Endothelial cell of umbilical vein (primary cell): ENCODE measurements around the gene SMTNL1. TPM values are rescaled to one million over a fixed set of nuclear protein-coding genes. Genes with fewer than 3 reads are reported as not detected.

Experiments
- BruUV-seq: library from RNA; stranded (reverse); fragments of 400-500 nt; replicated peaks from 2 replicates; lab custom pipeline; 2021; lab: Mats Ljungman, UMichigan
- CTCF ChIA-PET: fragments of 300-600, 350-600 bp; sonication (Branson Sonifier 250); formaldehyde crosslinking; loops from one replicate; lab custom pipeline; 2021; ENCODE audit warnings: antibody characterized with exemption, inconsistent platforms; lab: Charles Lee
- POLR2A ChIA-PET: fragments of 300-600, 350-600 bp; sonication (Branson Sonifier 250); formaldehyde crosslinking; loops from one replicate; lab custom pipeline; 2021; ENCODE audit warnings: antibody characterized with exemption, inconsistent platforms; lab: Charles Lee
- DNase-seq: peaks from one replicate; pipeline ENCODE4 v3.0.0-alpha.2; 2011; ENCODE audit warnings: low read depth, low spot score
- FAIRE-seq: peaks from 2 replicates; lab custom pipeline; 2011; peaks lifted over from hg19 to GRCh38; lab: Jason Lieb, UNC
- H2AFZ ChIP-seq: 2 replicates; pipeline ENCODE4 v1.6.0; 2012; ENCODE audit warnings: low read depth, low read length, control low read depth, inconsistent platforms
- H3K27ac ChIP-seq: 2 replicates; pipeline ENCODE4 v1.5.1; 2011; ENCODE audit warnings: low read depth, mild to moderate bottlenecking, control low read depth, low read length, moderate library complexity; ENCODE audit not compliant: insufficient read depth
- H3K27me3 ChIP-seq, 2 experiments: 2 replicates each; pipeline versions ENCODE4 v1.6.0 to v1.6.1; 2011; ENCODE audit warnings: low read length in 2 of 2, mixed read lengths in 1 of 2; ENCODE audit not compliant: control insufficient read depth in 2 of 2, insufficient read depth in 2 of 2
- H3K36me3 ChIP-seq, 2 experiments: 2 replicates in 1 of 2; 3 replicates in 1 of 2; pipeline ENCODE4 v1.5.1; 2011; ENCODE audit warnings: low read length in 2 of 2, mild to moderate bottlenecking in 1 of 2, moderate library complexity in 1 of 2; ENCODE audit not compliant: control insufficient read depth in 2 of 2, insufficient read depth in 2 of 2; ENCODE audit errors: extremely low read depth in 1 of 2
- H3K4me1 ChIP-seq: 3 replicates; pipeline ENCODE4 v1.5.1; 2011; ENCODE audit warnings: mild to moderate bottlenecking, low read length; ENCODE audit not compliant: control insufficient read depth, insufficient read depth; ENCODE audit errors: extremely low read depth
- H3K4me2 ChIP-seq: 2 replicates; pipeline ENCODE4 v1.6.1; 2011; ENCODE audit warnings: low read length, control low read depth, mixed read lengths; ENCODE audit not compliant: insufficient read depth
- H3K4me3 ChIP-seq, 3 experiments: fragments of 200-600 bp in 1 of 3; sonication (generic), shearing (Covaris generic) in 1 of 3; replicated peaks in 1 of 3; 2 replicates each; pipeline ENCODE4 v1.5.1; 2011 to 2016; ENCODE audit warnings: control low read depth in 3 of 3, low read length in 3 of 3, mild to moderate bottlenecking in 2 of 3, inconsistent platforms in 1 of 3, low read depth in 1 of 3, moderate library complexity in 1 of 3; ENCODE audit not compliant: insufficient read depth in 1 of 3
- H3K79me2 ChIP-seq: 2 replicates; pipeline ENCODE4 v1.6.0; 2012; ENCODE audit warnings: low read length, inconsistent platforms; ENCODE audit not compliant: control insufficient read depth, insufficient read depth
- H3K9ac ChIP-seq: replicated peaks from 2 replicates; pipeline ENCODE3; 2011; ENCODE audit warnings: low read length, control low read depth; ENCODE audit not compliant: insufficient read depth; ENCODE audit errors: extremely low read depth
- H3K9me1 ChIP-seq: replicated peaks from 3 replicates; pipeline ENCODE4 v1.6.0; 2011; ENCODE audit warnings: mild to moderate bottlenecking, low read length; ENCODE audit not compliant: control insufficient read depth, insufficient read depth; ENCODE audit errors: extremely low read depth
- H3K9me3 ChIP-seq: replicated peaks from 2 replicates; pipeline ENCODE4 v1.5.1; 2012; ENCODE audit warnings: low read length, inconsistent platforms; ENCODE audit not compliant: control insufficient read depth, insufficient read depth
- H4K20me1 ChIP-seq: replicated peaks from 2 replicates; pipeline ENCODE3; 2011; ENCODE audit warnings: mild to moderate bottlenecking, low read length; ENCODE audit not compliant: control insufficient read depth, insufficient read depth; ENCODE audit errors: extremely low read depth
- CTCF ChIP-seq, 2 donors: IDR thresholded peaks; 1 replicate in 1 of 2; 2 replicates in 1 of 2; pipeline ENCODE4 v1.5.1; 2011; ENCODE audit warnings: low read length in 2 of 2, mild to moderate bottlenecking in 2 of 2, moderate library complexity in 2 of 2, control low read depth in 1 of 2, inconsistent platforms in 1 of 2, low read depth in 1 of 2; ENCODE audit not compliant: insufficient read depth in 1 of 2; ENCODE audit errors: extremely low read depth in 1 of 2
- EZH2 ChIP-seq: IDR thresholded peaks from 2 replicates; pipeline ENCODE4 v1.6.1; 2012; ENCODE audit warnings: borderline replicate concordance, low read depth, mild to moderate bottlenecking, moderate library complexity, low read length, inconsistent platforms; ENCODE audit not compliant: severe bottlenecking
- FOS ChIP-seq: IDR thresholded peaks from 2 replicates; pipeline ENCODE4 v1.6.1; 2011; ENCODE audit warnings: mild to moderate bottlenecking, low read length, moderate library complexity, borderline replicate concordance; ENCODE audit not compliant: insufficient read depth
- GATA2 ChIP-seq: IDR thresholded peaks from 2 replicates; pipeline ENCODE4 v1.7.0; 2011; ENCODE audit warnings: low read depth, mild to moderate bottlenecking, moderate library complexity, mixed read lengths, low read length; ENCODE audit not compliant: insufficient read length, insufficient read depth
- JUN ChIP-seq: IDR thresholded peaks from 2 replicates; pipeline ENCODE4 v1.6.1; 2011; ENCODE audit warnings: borderline replicate concordance, low read depth; ENCODE audit not compliant: insufficient read length, insufficient read depth
- MAX ChIP-seq: IDR thresholded peaks from 2 replicates; pipeline ENCODE4 v1.6.1; 2011; ENCODE audit not compliant: insufficient read depth, insufficient read length
- MYC ChIP-seq: IDR thresholded peaks from one replicate; pipeline ENCODE4 v1.6.1; 2011; ENCODE audit warnings: mild to moderate bottlenecking, low read depth, low read length
- POLR2A ChIP-seq: IDR thresholded peaks from 2 replicates; pipeline ENCODE4 v1.6.1; 2012; ENCODE audit warnings: low read depth, mild to moderate bottlenecking, control low read depth, low read length
- POLR2AphosphoS5 ChIP-seq: IDR thresholded peaks from 2 replicates; pipeline ENCODE4 v1.6.1; 2012; ENCODE audit warnings: low read depth, mild to moderate bottlenecking, control low read depth, low read length, moderate library complexity; ENCODE audit not compliant: insufficient read depth
- dilution Hi-C: fragments of 300-500 bp; cut with MboI; formaldehyde crosslinking; loops from one replicate; pipeline ENCODE4 v1.15.0; 2019; ENCODE audit warnings: low sequenced_read_pairs; ENCODE audit not compliant: extremely low pct_ligation_motif_present
- intact Hi-C: fragments of 100-400 bp; cut with micrococcal nuclease; formaldehyde crosslinking; loops from one replicate; pipeline ENCODE4 v1.10.0; 2022
- polyA plus RNA-seq, 4 experiments: library from polyadenylated mRNA; depleted of rRNA in 3 of 4; stranded (reverse) in 3 of 4; unstranded in 1 of 4; fragments of >200 nt; gene quantifications; 2 replicates each; pipeline versions ENCODE4 v1.2.1 to v1.2.3, GENCODE V29; 2011 to 2012; ENCODE audit warnings: missing spikeins in 1 of 4
- total RNA-seq: library from RNA; stranded (reverse); gene quantifications from 2 replicates; pipeline ENCODE4 v1.2.3, GENCODE V29; 2021

SMTNL1 gene
- total and polyA plus RNA-seq, 2 donors (not counting 3 experiments of a cell fraction or from before 2014, with no cell fraction given): not detected

GRCh38 chr11:57544566-57544965 is 7.2 kb downstream of the SMTNL1 start:
- Histone ChIP-seq H3K4me1 (no peaks in the 10 kb centered on the region), H2AFZ (no peak overlapping the region), H3K27me3 (peaks cover 0 to 2% of the 10 kb centered on the region in 2 experiments), H4K20me1 (no peaks in the 10 kb centered on the region), H3K9me3 (no peaks in the 10 kb centered on the region), H3K4me2 (no peak overlapping the region), H3K27ac (no peak overlapping the region), H3K9ac (no peak overlapping the region), H3K9me1 (no peaks in the 10 kb centered on the region), H3K4me3 (no peak overlapping the region), H3K79me2 (no peaks in the 10 kb centered on the region), H3K36me3 (no peaks in the 10 kb centered on the region)
- dilution Hi-C loops: no loop called here
- no TSS peak for BruUV-seq
- DNase-seq: no peak
- TF ChIP-seq POLR2A (no peak), GATA2 (no peak), CTCF (IDR thresholded peaks at IDR 0.05; ENCODE audit: extremely low read depth in 1 of 2, insufficient read depth in 1 of 2, low read depth in 1 of 2, low read length in 2 of 2) (no peak), MYC (no peak), FOS (no peak), POLR2AphosphoS5 (no peak), MAX (no peak), JUN (no peak), EZH2 (no peak)
- ChIA-PET CTCF (interaction anchor here (0.9 to 2.7 kb wide), 2 partner anchors 23 to 100 kb away, joined by 3 to 7 read pairs; partner anchors contain the start of gene UBE2L6), POLR2A (no interaction called here)
- intact Hi-C loops: no loop called here
- no peak for FAIRE-seq
